ENCODE measurements around the gene TMEM203.
A peak's percentile ranks its signal among the peaks of the same experiment; 100 is the strongest.

Gene TMEM203

DNA sequence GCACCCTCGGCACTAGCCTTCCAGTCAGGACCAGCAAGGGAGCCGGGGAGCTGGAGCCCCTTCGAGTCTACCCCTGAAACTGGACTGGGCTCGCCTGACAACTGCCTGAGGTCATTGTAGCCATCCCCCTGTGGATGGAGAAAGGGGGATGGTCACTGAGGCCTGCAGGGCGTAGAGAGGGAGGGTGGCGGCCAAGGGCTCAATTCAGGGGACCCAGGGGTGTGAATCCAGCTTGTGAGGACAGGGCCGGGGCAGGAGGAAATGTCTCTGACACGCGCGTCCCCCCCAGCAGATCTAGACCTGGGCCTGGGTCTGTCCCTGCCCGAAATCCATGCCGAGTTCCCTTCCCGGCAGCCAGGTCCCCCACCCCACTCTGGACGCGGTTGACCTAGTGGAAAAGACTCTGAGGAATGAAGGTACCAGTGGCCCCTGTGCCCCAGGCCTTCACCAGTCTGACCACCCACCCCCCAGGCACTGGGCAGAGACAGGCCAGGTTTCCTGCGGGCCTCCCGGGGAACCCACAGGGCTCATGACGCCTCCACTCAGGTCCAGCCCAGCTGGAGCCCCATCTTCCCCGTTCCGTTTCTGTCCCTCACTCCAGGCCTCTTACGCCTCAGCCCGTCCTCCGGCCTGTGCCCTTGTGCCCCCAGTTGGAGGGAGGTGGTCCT lies 26.1 kb upstream of the TMEM203 start:
- H3K27ac ChIP-seq = no peak overlapping the region
- no peak overlapping the region for H3K4me3 ChIP-seq

DNA sequence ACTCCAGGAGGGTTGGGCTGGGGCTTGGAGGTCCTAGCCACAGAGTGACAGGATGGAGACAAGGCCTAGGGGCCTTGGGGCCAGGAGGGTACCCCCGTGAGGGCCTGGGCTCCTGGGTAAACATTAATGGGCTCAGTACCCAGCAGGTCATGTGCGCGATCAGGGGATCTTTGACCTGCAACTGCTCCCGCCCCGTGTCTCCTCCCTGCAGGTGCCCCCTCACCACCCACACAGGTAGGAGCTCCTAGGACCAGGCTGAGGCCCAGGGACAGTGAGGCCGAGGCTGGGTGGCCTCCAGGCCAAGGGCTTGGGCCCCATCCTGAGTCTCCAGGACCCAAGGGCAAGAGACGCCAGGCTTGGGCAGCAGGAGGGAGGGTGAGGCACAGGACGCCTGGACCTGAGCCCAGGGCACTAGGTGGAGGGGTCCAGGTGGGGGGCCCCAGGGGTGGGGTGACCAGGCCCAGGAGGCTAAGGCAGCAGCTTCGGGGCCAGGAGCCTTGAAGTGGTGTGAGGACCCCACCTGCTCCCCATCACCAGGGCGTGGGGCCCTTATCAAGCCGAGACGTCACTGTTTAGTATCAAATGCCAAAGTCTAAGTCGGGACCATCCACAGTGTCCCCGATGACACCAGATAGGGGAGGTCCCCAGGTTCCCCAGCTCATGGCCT lies 25.4 kb upstream of the TMEM203 start, which contains the start of gene SLC34A3:
SLC34A3 (plus strand) TSS at position 197 of the 667 bp plus-strand sequence. CDS start 802 bp downstream, outside the sequence.
- no peak within 1 kb of the TSS for H3K4me3 ChIP-seq
- no peak within 1 kb of the TSS for H3K27ac ChIP-seq

DNA sequence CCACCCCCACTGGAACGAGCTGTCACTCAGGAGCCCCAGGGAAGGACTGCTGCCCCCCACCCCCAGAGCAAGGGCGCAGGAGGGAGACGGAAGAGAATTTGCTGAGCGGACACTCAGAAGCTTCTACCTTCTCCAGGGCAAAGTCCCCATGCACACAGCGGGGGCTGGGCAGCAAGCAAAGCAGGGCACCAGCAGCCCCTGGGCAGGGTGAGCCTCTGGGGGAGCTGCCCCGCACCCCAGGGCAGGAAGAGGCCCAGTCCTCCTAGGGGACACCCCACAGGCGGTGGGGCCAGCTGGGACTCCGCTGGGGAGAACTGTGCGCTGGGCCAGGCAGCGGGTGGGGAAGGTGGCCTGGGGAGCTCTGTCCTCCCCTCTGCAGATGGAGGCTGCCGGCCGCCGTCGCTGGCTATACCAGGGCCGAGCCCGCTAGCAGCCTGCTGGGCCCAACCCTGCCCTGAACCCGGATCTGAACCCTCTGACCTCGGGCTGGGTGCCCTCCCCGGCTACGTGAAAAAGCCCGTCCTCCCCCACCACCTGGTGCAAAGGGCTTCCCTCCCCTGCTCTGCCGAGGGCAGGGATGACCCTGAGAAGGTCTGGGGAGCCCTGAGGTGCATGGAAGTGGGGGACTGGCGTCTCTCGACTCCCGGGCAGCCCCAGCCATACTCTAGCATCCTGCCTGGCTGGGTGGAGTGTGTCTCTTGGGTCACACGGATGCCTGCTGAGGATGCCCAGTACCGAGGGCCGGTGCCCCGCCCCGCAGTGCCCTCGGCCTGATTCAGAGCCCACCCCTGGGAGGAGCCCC lies 24.7 kb upstream of the TMEM203 start:
- Histone ChIP-seq H3K4me3 (no peak overlapping the region), H3K27ac (no peak overlapping the region)

DNA sequence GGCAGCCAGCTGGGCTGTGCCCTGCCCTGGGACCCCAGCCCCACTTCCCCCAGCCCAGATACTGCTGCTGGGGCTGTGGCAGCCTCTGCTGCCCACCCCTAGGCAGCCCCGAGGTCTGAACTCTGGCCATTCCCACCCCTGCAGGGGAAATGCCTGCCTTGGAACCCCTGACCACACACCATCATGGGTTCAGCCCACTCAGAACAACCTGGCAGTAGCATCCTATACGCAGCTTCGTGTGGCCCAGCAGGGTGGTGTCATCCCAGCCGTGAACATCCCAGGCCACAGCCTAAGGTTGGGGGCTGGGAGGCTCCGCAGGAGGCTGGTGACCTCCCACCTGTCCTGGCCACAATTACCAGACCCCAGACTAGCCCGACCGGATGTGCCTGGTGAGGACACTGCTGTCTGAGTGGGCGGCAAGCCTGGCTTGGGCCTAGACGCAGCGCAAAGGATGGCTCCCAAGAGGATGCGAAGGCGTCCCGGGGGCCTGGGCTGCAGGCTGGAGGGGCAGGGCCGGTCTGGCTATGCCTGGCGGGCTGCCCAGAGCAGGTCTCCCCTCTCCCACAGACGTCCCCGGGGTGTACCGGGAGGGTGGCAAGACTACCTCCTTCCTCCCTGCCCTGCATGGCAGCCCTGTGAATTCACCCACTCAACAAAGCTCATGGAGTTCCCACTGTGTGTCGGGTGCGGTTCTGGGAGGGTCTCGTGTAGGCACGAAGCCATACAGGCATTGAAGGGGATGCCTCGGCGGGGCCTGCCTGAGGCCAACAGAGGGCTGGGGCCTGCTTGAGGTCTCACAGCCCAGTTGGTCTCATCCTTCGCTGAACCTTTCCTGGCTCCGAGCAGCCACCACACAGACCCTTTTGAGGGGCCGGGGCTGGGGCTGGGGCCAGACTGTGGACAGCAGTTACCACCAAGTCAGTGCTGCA lies 23.8 kb upstream of the TMEM203 start:
- Histone ChIP-seq H3K4me3 (no peak overlapping the region), H3K27ac (no peak overlapping the region)

DNA sequence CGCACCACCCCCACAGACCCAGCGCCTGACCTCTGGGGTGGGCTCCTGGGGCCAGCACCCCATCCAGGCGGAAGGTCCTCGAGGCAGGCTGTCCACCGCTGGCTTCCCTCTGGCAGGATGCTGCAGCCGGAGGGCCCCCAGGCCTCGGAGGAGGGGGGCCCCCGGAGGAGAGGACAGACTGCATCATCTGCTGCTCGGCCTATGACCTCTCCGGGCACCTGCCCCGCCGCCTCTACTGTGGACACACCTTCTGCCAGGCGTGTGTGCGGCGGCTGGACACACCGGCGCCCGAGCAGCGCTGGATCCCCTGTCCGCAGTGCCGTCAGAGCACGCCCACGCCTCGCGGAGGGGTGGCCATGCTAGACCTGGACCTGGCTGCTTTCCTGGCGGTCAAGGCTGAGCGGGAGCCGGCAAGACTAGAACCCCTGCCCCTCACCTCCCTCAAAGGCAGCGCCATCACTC lies 23.1 kb upstream of the TMEM203 start:
- Histone ChIP-seq H3K27ac (no peak overlapping the region), H3K4me3 (no peak overlapping the region)

DNA sequence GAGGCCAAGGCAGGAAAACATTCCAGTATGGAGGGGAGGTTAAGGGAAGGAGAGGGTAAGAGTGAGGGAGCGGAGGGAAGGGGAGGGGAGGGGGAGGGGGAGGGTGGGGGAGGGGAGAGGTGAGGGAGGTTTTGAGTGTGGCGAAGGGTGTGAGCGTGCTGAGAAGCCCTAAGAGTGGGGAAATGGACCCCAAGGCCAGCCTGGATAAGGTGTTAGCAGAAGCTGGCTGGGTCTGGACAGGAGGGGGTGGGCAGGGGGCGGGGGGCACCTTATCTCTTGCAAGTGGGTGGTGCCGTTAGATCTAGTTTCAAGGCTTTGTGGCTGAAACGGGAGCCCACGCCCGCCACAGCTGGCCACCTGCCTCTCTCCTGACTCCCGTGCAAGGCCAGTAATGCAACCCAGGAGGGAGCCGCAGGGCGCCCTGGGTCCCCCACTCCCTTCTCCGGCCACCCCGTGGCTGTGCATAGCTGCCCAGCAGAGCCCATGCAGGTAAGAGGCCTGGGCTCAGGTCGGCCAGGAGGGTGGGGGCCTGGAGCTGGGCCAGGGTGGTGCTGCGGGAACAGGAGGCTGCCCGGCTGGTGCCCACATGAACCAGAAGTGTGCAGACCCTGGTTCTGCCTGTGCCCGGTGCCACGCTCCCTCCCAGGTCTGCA lies 22.5 kb upstream of the TMEM203 start:
- H3K4me3 ChIP-seq = no peak overlapping the region

DNA sequence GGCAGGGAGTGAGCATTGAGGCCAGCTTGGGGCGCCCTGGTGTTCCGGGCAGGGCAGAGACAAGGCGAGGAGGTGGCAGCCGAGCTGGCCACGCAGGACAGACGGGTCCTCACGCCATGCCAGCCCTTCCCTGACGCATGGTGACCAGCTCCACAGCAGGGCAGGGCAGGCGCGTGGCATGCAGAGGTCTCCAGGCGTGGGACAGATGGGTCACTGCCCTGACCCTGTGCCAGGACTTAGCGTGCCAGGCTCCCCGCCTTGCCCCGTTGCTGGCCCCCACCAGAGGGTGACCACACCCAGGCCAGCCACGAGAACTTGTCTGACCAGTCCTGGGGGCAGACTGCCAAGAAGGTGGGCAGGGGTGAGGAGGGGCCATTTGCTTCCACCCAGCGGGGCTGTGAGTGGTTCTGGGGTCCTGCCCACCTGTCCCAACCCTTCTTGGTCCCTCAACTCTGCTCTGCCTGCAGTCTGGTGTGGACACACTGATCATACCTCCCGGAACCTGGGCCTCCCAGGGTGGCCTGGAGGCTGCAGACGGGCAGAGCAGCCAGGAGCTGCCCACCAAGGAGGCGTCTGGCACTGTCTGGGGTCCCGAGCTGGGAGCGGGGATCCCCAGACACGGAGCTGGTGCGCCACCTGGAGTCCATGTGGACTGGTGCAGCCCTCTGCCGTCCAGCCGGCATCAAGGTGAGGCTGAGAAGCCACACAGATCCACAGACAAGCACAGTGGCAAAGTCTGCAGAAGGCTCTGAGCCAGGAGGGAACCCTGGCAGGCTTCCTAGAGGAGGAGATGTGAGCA lies 21.8 kb upstream of the TMEM203 start, which contains the start of gene RNF224:
RNF224 (plus strand) TSS at position 449 of the 799 bp plus-strand sequence. CDS start 834 bp downstream, outside the sequence.
- Histone ChIP-seq H3K4me3 (no peak within 1 kb of the TSS), H3K27ac (peak within 1 kb of the TSS in 18 of 21 experiments; percentile 8 to 95 (median 52))

More for the DNA sequence above, 22.5 kb upstream of the TMEM203 start:
- H3K27ac ChIP-seq = no peak overlapping the region

DNA sequence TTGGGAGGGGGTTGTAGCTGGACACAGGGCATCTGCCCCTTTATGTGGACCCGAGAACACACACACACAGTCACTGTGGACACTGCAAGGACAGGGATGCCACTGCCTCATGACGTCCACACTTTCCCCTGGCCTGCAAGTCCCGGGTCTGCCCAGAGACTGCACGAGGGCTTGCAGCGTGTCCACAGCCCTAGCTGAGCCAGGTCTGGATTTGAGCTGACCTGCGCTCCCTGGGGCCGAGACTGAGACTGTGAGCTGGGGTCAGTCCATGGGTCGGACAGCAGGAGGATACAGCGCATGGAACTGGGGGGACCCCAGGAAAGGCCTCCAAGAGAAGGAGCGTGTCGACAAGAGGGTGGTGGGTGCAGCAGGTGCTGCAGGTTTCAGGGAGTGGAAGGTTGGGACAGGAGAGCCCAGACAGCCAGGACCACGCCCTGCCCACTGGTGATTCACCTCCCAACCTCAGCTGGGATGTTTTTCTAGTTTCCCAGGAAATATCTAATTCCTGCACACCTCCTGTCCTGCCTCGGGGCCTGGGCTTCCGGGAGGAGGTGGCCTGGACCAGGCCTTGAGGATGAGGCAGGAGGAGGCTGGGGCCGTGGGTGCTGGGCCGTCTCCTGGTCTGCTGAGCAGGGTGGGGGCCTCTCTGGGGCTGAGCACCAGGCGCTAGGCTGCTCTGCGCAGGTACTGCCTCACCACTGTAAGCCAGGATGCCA lies 21.0 kb upstream of the TMEM203 start:
- no peak overlapping the region for H3K4me3 ChIP-seq
- H3K27ac ChIP-seq = peak overlapping the region in 17 of 21 experiments; percentile 8 to 95 (median 51)

DNA sequence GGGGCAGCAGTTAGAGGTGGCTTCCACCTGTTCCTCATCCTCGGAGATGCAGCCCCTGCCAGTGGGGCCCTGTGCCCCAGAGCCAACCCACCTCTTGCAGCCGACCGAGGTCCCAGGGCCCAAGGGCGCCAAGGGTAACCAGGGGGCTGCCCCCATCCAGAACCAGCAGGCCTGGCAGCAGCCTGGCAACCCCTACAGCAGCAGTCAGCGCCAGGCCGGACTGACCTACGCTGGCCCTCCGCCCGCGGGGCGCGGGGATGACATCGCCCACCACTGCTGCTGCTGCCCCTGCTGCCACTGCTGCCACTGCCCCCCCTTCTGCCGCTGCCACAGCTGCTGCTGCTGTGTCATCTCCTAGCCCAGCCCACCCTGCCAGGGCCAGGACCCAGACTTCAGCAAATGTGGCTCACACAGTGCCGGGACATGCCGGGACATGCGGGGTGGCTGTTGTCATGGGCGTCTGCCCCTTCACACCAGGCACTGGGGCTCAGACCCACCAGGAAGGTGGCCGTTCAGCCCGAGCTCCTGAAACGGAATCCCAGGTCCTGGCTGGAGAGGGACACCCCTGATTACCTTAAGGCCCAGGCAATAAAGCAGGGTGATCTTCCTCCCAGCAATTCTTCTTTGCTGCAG lies 20.4 kb upstream of the TMEM203 start:
- H3K27ac ChIP-seq = peak overlapping the region in 18 of 21 experiments; percentile 4 to 95 (median 56)
- peak overlapping the region in 4 of 7 experiments; percentile 11 to 22 (median 11) for H3K4me3 ChIP-seq

DNA sequence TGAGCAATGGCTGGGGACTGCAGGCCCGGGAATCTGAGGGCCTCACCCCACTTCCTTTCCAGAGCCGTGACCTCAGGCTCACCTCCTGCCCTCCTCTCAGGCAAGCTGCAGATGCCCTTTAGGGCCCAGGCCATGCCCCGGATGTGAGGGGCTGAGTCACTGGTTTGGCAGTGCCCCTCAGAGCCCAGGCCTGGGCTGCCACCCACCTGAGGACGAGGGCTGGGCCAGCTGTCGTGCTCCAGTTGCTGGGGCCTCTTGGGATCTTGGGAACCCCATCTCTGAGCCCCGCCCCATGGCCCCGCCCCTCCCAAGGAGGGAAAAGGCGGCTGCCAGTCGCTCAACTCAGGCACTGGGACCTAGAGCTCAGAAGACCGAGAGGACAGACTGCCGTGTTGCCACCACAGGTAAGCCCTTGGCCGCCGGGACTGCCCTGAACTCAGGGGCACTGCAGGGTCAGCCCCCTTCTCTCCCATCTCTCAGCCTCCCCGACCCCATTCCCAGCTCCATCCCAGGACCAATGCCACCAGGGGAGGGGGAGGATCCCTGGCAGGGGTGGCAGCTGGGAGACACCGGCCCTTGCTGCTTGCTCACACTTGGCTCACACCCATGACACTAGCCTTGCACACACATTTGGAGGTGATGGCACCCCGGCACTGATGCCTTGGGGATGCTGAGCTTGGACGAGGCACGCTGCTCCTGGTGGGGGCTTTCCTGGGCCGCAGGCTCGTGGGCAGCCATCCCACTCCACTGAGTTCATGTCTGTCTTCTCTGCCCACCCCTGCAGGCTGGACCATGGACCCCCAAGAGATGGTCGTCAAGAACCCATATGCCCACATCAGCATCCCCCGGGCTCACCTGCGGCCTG lies 19.6 kb upstream of the TMEM203 start, which contains the start of gene CYSRT1:
CYSRT1 (plus strand) TSS at position 345 of the 865 bp plus-strand sequence; CDS start at position 793, 448 bp downstream.
- H3K4me3 ChIP-seq = peak within 1 kb of the TSS; percentile 51 to 69 (median 60)
- peak within 1 kb of the TSS in 20 of 21 experiments; percentile 77 to 97 (median 92) for H3K27ac ChIP-seq

DNA sequence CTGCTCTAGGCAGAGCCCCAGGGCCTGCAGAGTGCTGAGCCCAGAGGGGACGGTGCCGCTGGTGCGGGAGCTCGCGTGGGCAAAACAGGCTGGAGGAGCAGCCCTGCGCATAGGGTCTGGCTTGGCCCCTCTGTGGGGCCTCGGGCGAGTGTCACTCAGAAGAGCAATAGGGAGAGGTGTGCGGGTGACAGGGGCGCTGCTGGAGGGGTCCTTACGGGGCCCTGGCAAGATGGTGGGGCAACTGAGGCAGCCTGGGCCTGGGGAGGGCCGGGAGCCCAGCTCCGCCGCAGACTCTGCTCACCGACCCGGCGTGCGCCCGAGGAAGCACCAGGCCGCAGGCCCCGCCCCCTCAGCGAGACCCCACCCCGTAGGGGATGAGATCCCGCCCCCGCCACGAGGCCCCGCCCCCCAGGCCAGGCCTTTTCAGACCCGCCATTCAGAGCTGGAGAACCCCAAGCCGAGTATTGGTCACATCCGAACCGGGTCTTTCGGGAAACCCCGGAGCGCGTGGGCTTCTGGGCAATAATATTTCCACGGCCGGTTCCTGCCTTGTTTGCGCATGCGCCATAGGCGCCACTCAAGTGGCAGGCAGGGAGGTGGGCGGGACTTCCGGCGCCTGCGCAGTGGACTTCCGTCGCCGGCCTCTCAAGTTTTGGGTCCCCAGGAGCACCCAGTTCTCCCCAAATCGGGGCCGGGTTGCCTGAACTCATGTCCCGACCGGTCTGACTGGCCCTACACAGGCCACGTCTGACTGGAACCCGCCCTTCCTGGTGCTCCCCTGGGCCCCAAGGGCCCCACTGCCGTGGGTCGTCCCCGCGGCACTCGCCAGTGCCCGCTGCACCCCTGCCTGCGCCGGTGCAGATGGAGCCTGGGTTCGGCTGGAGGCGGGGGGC lies 17.9 kb upstream of the TMEM203 start:
- Histone ChIP-seq H3K4me3 (peak overlapping the region; percentile 51 to 69 (median 60)), H3K27ac (peak overlapping the region; percentile 56 to 97 (median 92))

DNA sequence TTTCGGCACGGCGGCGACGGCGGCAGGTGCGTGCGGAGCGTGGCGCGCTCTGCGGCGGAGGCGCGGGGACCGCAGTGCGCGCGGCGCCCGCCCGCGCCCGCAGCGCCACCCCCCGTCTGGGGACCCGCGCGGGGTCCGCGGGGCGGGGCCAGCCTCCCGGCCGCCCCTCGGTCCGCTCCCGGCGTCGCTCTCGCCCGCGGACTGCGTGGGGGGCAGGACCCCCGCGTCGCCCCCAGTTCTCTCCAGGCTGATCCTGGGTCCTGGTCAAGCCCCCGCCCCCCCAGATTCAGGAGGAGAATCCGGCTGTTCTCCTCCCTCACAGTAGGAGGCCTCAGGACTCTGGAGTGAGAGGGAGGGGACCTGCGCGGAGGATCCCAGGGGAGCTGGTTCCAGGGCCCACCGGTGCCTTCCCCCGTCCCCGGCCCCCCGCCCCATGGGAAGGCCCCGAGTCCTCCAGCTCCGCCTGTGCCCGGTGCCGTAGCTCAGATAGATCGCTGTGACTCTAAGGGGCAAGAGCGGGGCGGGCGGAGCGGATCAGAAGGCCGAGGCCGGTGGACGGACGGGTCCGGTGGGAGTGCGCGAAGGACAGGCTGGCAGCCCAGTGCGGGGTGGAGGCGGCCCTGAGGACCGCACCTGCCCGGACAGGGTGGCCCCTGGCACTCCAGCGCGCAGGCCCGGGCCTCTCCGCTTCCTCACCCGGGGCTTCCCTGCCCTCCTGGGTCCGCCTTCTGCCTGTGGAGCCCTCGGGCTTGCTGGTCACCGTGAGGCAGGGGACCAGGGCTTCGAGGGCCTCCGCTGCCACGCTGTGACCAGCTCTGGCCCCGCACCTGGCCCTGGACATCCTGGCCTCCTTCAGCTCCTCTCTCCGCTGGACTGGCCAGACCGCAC lies 17.0 kb upstream of the TMEM203 start, which contains the start of gene RNF208:
RNF208 (minus strand) TSS at position 51 of the 888 bp plus-strand sequence. CDS start 1,028 bp downstream, outside the sequence.
- Histone ChIP-seq H3K4me3 (peak within 1 kb of the TSS; percentile 51 to 69 (median 60)), H3K27ac (peak within 1 kb of the TSS; percentile 19 to 97 (median 92))

DNA sequence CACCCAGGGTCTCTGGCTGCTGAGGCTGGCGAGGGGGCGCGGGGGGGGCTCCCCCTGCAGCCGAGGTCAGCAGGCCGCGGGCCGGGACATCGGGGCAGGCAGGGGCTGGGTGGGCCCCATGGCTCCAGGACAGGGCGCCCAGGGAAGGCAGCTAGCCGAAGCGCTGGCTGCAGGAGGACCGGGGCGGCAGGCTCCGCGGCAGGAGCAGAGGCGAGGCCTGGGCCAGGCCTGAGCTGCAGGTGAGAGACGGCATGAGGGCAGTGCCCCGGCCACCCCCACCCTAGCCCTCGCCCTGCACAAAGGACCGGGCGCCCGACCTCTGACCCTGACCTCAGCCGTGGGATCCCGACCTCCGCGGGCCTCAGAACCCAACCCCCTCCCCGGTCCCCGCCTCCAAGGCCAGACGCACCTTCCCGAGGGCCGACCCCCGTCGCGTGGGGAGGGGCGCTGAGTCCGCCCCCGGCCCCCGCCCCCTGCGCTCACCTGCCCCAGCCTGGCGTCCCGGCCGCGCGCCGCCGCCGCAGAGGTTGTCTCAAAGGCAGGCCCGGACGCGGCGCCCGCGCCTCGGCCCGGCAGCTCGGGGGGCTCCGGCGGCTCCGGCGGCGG lies 16.2 kb upstream of the TMEM203 start:
- peak overlapping the region in 8 of 21 experiments; percentile 5 to 62 (median 46) for H3K27ac ChIP-seq

More for the DNA sequence above, 16.2 kb upstream of the TMEM203 start:
- H3K4me3 ChIP-seq = peak overlapping the region; percentile 8 to 68 (median 17)

Measured in skin epidermis (tissue), 12 donors.